GM19452 (cell line): ENCODE data around the gene FAM174B.

Source experiments
- ATAC-seq: cut with Tn5 transposase; IDR thresholded peaks from one replicate; pipeline ENCODE4 v1.9.1; 2021; ENCODE audit not compliant: unreplicated experiment

Gene FAM174B

GRCh38 chr15:92602267-92602593, 53.3 kb downstream of the FAM174B start:
- ATAC-seq, result no peak

DNA sequence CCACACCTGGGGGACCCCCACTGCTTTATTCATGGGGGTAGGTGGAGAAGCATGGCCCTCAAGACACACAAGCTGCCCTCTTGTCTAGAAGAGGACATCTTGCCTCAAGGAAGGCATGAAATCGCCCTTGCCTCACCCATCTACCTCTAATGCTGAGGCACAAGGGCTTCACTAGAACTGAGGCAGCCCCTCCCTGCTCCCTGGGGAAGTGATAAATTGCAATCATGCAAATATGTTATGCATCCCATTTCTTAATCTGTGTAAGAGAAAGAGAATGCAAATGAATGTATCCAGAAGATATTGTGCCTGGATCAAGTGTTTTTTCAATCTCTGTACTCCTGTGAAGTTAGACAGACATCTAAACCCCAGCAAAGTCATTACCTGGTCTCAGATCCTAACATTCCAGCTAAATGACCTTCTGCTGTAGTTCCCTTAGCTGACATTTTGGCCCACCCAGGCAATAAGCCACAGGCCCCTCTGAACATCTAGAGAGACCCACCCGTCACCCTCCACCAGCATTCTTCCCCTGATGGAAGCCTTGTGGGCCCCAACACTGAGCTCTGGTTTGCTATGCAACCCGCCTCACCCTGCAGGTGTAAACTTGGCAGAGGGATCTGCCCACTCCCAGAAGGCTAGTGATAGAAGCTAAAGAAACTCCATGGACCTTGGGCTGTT, 53.8 kb downstream of the FAM174B start:
- no peak for ATAC-seq

DNA sequence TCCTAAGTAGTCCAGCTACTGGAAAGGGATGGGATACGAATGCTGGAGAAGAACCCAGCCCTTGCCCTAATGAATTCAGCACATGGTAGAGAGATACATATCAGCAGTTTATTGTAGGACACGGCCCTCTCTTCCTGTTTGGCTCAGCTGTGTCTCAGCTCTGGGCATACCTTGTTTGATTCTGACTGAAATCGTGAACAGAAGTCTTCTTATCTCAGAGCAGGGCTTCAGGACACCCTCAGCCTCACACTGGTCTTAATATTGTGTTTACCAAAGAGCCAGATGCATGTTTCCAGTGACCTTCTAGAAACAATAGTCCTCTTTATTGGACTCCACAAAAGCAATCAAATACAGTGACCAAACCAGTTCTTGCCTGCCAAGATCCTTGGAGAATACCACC, 54.7 kb downstream of the FAM174B start:
- ATAC-seq, result no peak

- no peak for ATAC-seq
Measured at GRCh38 chr15:92599394-92599970, 56.1 kb downstream of the FAM174B start.

DNA sequence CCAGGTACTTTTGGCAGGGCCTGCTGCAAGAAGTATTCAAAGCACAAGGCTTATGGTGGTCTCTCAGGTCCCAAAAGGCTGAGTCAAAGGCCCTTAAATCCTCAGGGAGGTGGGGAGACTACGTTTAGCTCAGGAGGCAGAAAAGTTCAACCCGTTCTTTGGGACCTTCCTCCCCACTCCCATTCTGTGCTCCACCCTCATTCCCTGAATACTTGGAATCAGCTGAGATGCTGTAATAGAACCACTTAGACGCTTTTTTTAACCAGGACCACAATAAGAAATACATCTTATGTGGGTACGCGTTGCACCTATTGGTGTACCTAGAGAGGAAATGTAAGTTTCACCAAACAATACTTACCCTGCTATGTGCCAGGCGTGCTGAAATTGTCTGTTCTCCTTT, 58.0 kb downstream of the FAM174B start:
- no peak for ATAC-seq

GRCh38 chr15:92596623-92597022, 59.0 kb downstream of the FAM174B start:
- ATAC-seq, result no peak

- no peak for ATAC-seq
Measured at GRCh38 chr15:92595506-92596381, 59.8 kb downstream of the FAM174B start.

GRCh38 chr15:92591275-92591674, 64.3 kb downstream of the FAM174B start:
- ATAC-seq, result no peak

DNA sequence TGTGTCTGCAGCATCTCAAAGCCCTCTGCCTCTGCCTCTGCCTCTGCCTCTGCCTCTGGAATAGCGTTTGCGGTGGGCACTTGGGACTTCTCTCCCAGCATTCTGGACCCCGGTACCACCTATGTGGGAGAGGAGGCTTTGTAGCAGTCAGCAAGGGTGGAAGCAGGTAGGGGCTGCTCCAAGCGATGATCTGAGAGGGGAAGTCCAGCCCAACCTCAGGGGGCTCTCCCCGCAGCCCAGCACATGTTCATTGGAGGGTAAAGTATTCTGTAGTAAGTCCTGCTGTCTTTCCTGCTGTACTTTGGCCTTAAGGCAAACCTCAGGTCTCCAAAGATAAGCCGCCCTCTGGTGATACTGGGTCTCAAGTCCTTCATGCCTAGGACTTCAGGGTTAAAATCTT, 68.6 kb downstream of the FAM174B start:
- no peak for ATAC-seq

GRCh38 chr15:92586383-92586942, 69.1 kb downstream of the FAM174B start:
- ATAC-seq, result no peak

DNA sequence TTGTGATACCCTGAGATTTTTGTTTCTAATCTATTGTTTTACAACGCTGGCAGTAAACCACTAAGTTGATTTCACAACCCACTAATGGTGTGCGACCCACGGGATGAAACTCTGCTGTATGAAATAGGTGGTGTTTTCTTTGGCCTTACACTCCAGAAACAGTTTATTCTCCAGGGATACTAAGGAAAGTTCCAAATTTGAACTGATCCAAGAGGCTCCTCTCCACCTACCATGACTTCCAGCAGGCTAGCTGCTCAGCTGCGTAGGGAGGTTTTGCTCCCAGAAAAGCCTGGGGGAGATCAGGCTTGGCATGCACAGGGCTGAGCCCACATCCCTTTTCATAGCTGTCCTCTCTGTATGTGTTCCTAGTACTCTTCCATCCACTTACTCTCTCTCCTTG, 71.5 kb downstream of the FAM174B start:
- no peak for ATAC-seq

- ATAC-seq, result no peak
Measured at GRCh38 chr15:92583096-92584034, 72.2 kb downstream of the FAM174B start.

- no peak for ATAC-seq
Measured at GRCh38 chr15:92582206-92582605, 73.4 kb downstream of the FAM174B start.

DNA sequence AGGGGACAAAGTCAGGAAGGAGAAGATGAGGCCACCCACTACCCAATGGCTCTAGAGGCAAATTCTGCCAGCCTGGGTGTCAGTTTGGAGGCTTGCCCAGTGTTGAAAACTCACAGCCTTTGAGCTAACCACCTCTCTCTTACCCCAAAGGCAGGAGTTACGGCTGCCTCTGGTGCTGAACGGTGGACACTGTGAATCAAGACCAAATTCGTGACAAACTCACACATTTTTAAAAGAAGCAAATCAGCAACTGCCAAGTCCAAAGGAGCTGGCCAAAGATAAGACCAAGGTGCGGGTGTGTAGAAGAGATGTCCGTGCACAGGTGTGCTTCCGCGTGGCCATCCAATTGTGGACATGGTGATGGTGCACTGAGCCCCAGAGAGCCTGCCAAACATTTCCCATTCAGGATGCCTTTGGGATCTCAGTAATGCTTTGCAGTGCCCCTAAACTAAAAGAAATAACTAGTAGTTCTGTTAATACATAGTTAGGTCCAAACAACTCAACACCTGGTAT, 74.6 kb downstream of the FAM174B start:
- no peak for ATAC-seq

- ATAC-seq, result no peak
Measured at GRCh38 chr15:92580521-92580920, 75.1 kb downstream of the FAM174B start.

GRCh38 chr15:92579931-92580470, 75.6 kb downstream of the FAM174B start:
- no peak for ATAC-seq

DNA sequence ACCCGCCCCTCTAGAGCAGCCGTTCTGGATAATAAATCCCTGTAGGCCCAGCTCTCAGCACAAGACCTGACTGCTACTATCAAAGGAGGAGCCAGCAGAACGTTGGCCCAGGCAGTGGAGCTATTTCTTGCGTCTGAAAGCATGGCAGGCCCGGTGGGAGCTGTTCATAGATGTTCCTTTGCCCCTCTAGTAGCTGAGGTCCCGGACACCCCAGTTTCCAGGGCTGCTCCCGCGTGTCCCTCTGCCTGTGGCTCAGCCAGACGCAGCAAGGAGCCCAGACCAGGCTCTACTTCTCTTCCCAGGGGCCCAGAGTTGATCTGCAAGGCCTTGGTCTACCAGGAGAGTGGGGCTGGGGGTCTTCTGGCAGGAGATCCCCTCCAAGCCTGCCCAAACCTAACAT, 76.1 kb downstream of the FAM174B start:
- no peak for ATAC-seq

DNA sequence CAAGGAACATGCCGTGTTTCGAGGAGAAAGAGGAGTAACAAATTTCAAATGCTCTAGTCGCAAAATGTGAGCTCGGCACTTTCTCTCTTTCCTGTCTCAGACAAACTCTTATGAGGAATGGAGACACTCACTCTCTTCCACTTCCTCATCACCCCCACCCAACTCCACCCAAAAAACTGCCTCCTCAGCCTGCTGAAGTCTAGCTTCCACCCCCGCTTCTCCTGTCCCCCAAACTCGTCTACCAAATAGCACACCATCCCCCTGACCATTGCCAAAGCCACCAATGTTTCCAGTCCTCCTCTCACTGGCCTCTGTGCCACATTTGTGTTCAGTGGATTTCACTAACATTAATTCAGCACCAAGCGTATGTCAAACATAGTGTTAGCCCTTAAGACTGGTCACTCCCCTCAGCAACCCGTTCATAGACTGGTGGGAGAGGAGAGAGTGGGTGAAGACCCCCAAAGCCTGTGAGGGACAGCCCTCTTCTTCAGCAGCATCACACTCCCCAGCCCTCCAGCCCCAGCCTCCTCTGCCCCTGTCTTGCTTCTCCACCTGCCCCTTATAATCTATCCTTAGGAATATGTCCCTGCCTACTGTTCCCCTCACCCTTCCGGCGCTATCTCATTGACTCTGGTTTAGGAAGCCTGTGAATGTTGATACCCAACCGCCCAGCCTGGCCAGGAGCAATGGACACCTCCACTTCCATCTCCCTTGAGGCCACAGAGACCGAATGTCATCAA, 77.3 kb downstream of the FAM174B start:
- no peak for ATAC-seq

DNA sequence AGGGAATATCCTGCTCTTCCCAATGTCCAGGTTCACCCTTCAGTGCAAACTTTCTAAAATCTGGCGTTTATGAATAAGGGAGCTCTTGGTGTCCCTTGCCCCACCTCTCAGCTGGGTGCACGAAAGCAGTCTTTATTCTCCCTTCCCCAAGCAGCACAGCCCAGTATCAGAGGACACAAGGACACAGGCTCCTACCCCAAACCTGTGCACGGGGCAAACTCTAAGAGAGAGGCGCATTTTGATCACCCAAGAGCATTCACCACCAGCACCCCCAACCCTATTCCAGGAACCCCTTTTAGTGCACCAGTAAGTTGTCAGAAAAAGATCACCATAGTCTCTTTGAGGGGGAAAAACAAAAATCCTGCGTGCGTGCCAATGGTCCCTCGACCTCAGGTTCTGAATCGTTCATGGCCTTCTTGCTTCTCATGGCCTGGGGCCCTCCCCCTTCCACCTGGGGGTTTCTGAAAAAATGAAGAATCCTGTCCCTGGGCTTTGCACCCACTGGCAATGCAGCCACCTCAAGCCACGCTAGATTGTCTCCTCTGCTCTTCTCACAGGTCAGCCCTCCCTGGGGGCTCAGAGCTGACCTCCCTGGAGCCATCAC, 78.9 kb downstream of the FAM174B start:
- ATAC-seq, result no peak
